ENCODE results near the gene GRIK4.

The GRIK4 gene

GRCh38 chr11:120710354-120711131 is 199.0 kb downstream of the GRIK4 start:
- DNase-seq (ENCODE audit: low spot score) (peak; percentile 80), ATAC-seq (ENCODE audit: low read depth) (peak; percentile 95)
- Histone ChIP-seq H3K36me3 (ENCODE audit: low read depth) (no peaks in the 10 kb centered on the region), H3K27me3 (ENCODE audit: insufficient read depth, poor library complexity, severe bottlenecking) (no peaks in the 10 kb centered on the region), H3K9me3 (ENCODE audit: severe bottlenecking) (no peaks in the 10 kb centered on the region), H3K27ac (ENCODE audit: poor library complexity, severe bottlenecking) (no peak overlapping the region), H3K4me1 (ENCODE audit: insufficient read depth, poor library complexity, severe bottlenecking) (peaks cover 3% of the 10 kb centered on the region), H3K4me3 (ENCODE audit: severe bottlenecking) (no peak overlapping the region)
- no peak for TF ChIP-seq CTCF (IDR thresholded peaks at IDR 0.05; ENCODE audit: poor library complexity, severe bottlenecking)

GRCh38 chr11:120712014-120712413 is 200.5 kb downstream of the GRIK4 start:
- ATAC-seq (ENCODE audit: low read depth), result no peak
- Histone ChIP-seq H3K27ac (ENCODE audit: poor library complexity, severe bottlenecking) (no peak overlapping the region), H3K4me3 (ENCODE audit: severe bottlenecking) (no peak overlapping the region), H3K36me3 (ENCODE audit: low read depth) (no peaks in the 10 kb centered on the region), H3K27me3 (ENCODE audit: insufficient read depth, poor library complexity, severe bottlenecking) (no peaks in the 10 kb centered on the region), H3K4me1 (ENCODE audit: insufficient read depth, poor library complexity, severe bottlenecking) (peaks cover 3% of the 10 kb centered on the region), H3K9me3 (ENCODE audit: severe bottlenecking) (no peaks in the 10 kb centered on the region)
- DNase-seq (ENCODE audit: low spot score), result no peak
- no peak for TF ChIP-seq CTCF (IDR thresholded peaks at IDR 0.05; ENCODE audit: poor library complexity, severe bottlenecking)

- Histone ChIP-seq H3K9me3 (ENCODE audit: severe bottlenecking) (no peaks in the 10 kb centered on the region), H3K4me1 (ENCODE audit: insufficient read depth, poor library complexity, severe bottlenecking) (peaks cover 3% of the 10 kb centered on the region), H3K4me3 (ENCODE audit: severe bottlenecking) (no peak overlapping the region), H3K36me3 (ENCODE audit: low read depth) (no peaks in the 10 kb centered on the region), H3K27ac (ENCODE audit: poor library complexity, severe bottlenecking) (no peak overlapping the region), H3K27me3 (ENCODE audit: insufficient read depth, poor library complexity, severe bottlenecking) (no peaks in the 10 kb centered on the region)
- DNase-seq (ENCODE audit: low spot score) (no peak), ATAC-seq (ENCODE audit: low read depth) (no peak)
- TF ChIP-seq CTCF (IDR thresholded peaks at IDR 0.05; ENCODE audit: poor library complexity, severe bottlenecking), result no peak
These were observed 201.3 kb downstream of the GRIK4 start for GRCh38 chr11:120712881-120713280.

- DNase-seq (ENCODE audit: low spot score) (no peak), ATAC-seq (ENCODE audit: low read depth) (no peak)
- TF ChIP-seq CTCF (IDR thresholded peaks at IDR 0.05; ENCODE audit: poor library complexity, severe bottlenecking), result no peak
- H3K27me3 ChIP-seq (ENCODE audit: insufficient read depth, poor library complexity, severe bottlenecking), result no peaks in the 10 kb centered on the region
- H3K27ac ChIP-seq (ENCODE audit: poor library complexity, severe bottlenecking), result no peak overlapping the region
- no peaks in the 10 kb centered on the region for H3K9me3 ChIP-seq (ENCODE audit: severe bottlenecking)
- H3K4me1 ChIP-seq (ENCODE audit: insufficient read depth, poor library complexity, severe bottlenecking), result peaks cover 3% of the 10 kb centered on the region
- no peak overlapping the region for H3K4me3 ChIP-seq (ENCODE audit: severe bottlenecking)
- H3K36me3 ChIP-seq (ENCODE audit: low read depth), result no peaks in the 10 kb centered on the region
These were observed 201.7 kb downstream of the GRIK4 start for GRCh38 chr11:120713296-120713695.

GRCh38 chr11:120714438-120714837 is 202.9 kb downstream of the GRIK4 start:
- TF ChIP-seq CTCF (IDR thresholded peaks at IDR 0.05; ENCODE audit: poor library complexity, severe bottlenecking), result no peak
- no peak overlapping the region for H3K27ac ChIP-seq (ENCODE audit: poor library complexity, severe bottlenecking)
- H3K4me3 ChIP-seq (ENCODE audit: severe bottlenecking), result no peak overlapping the region
- no peaks in the 10 kb centered on the region for H3K9me3 ChIP-seq (ENCODE audit: severe bottlenecking)
- peaks cover 3% of the 10 kb centered on the region for H3K4me1 ChIP-seq (ENCODE audit: insufficient read depth, poor library complexity, severe bottlenecking)
- H3K27me3 ChIP-seq (ENCODE audit: insufficient read depth, poor library complexity, severe bottlenecking), result no peaks in the 10 kb centered on the region
- DNase-seq (ENCODE audit: low spot score), result no peak
- ATAC-seq (ENCODE audit: low read depth), result no peak
- no peaks in the 10 kb centered on the region for H3K36me3 ChIP-seq (ENCODE audit: low read depth)

All from RWPE2 (cell line).